CD4-positive, CD25-positive, alpha-beta regulatory T cell (primary cell): ENCODE results near the gene ABCA2. TPM values are rescaled to one million over a fixed set of nuclear protein-coding genes. Genes with fewer than 3 reads are reported as not detected.
A peak's percentile ranks its signal among the peaks of the same experiment; 100 is the strongest.

Experiments used
- ATAC-seq, 2 donors: fragments of 150-1000 bp; cut with Tn5 transposase; one replicate each; pipeline ENCODE4 v1.10.0; 2021; ENCODE audit warnings: low read depth in 2 of 2, moderate number of reproducible peaks in 2 of 2, moderate library complexity in 1 of 2
- DNase-seq, 3 donors: peaks; one replicate each; pipeline versions ENCODE4 v3.0.0 to v3.0.0-alpha.2; 2012 to 2022; ENCODE audit warnings: mixed read lengths in 1 of 3
- H3K27ac ChIP-seq: one replicate; pipeline ENCODE4 v1.7.0; 2013; ENCODE audit warnings: mild to moderate bottlenecking, low read length; ENCODE audit not compliant: insufficient read depth, poor library complexity, severe bottlenecking
- H3K27me3 ChIP-seq: one replicate; pipeline ENCODE4 v1.7.0; 2013; ENCODE audit warnings: low read length; ENCODE audit not compliant: control insufficient read depth, insufficient read depth
- H3K36me3 ChIP-seq: one replicate; pipeline ENCODE4 v1.7.0; 2013; ENCODE audit warnings: mild to moderate bottlenecking, low read length, moderate library complexity; ENCODE audit not compliant: control insufficient read depth, insufficient read depth
- H3K4me1 ChIP-seq: 2 replicates; pipeline ENCODE4 v1.7.0; 2013; ENCODE audit warnings: mild to moderate bottlenecking, low read length; ENCODE audit not compliant: insufficient read depth, control insufficient read depth, poor library complexity, severe bottlenecking
- H3K4me3 ChIP-seq: one replicate; pipeline ENCODE4 v1.7.0; 2013; ENCODE audit warnings: low read depth, mild to moderate bottlenecking, low read length, moderate library complexity
- H3K9me3 ChIP-seq, 2 experiments: 1 replicate in 1 of 2; 2 replicates in 1 of 2; pipeline ENCODE4 v1.7.0; 2013; ENCODE audit warnings: low read length in 2 of 2, mild to moderate bottlenecking in 1 of 2, moderate library complexity in 1 of 2; ENCODE audit not compliant: control insufficient read depth in 2 of 2
- H3K27ac Mint-ChIP-seq, 3 donors: one replicate each; pipeline ENCODE4 v1.8.0; 2020 to 2022; ENCODE audit warnings: mild to moderate bottlenecking in 3 of 3, mixed read lengths in 3 of 3, moderate library complexity in 2 of 3
- H3K27me3 Mint-ChIP-seq: one replicate; pipeline ENCODE4 v1.8.0; 2022; ENCODE audit warnings: mild to moderate bottlenecking, mixed read lengths
- H3K36me3 Mint-ChIP-seq: one replicate; pipeline ENCODE4 v1.8.0; 2020; ENCODE audit warnings: mixed read lengths
- H3K4me1 Mint-ChIP-seq, 4 donors: one replicate each; pipeline ENCODE4 v1.8.0; 2020 to 2022; ENCODE audit warnings: mixed read lengths in 4 of 4, mild to moderate bottlenecking in 1 of 4
- H3K4me3 Mint-ChIP-seq, 4 donors: one replicate each; pipeline ENCODE4 v1.8.0; 2020 to 2022; ENCODE audit warnings: mild to moderate bottlenecking in 4 of 4, mixed read lengths in 4 of 4, moderate library complexity in 3 of 4
- H3K9me3 Mint-ChIP-seq, 7 donors: one replicate each; pipeline ENCODE4 v1.8.0; 2020 to 2022; ENCODE audit warnings: mixed read lengths in 7 of 7, mild to moderate bottlenecking in 3 of 7, moderate library complexity in 2 of 7
- polyA plus RNA-seq, 4 donors: library from polyadenylated mRNA; unstranded; fragments of 300-500 nt; fragmentation: Illumina TruSeq; gene quantifications; one replicate each; pipeline ENCODE4 v1.2.3, GENCODE V29; 2021
- total RNA-seq: library from RNA; stranded (reverse); gene quantifications from one replicate; pipeline ENCODE4 v1.2.3, GENCODE V29; 2022

Gene ABCA2
- total and polyA plus RNA-seq, 5 donors from 2014 or later: 3.8 to 135 (median 4.5) TPM

- no peak for ATAC-seq
- no peak for DNase-seq
- no peaks in the 10 kb centered on the region for H3K9me3 ChIP-seq
- peaks cover 0 to 12% (median 6%) of the 10 kb centered on the region in 4 donors for H3K4me1 Mint-ChIP-seq
- H3K9me3 Mint-ChIP-seq: no peaks in the 10 kb centered on the region
- no peaks in the 10 kb centered on the region for H3K36me3 ChIP-seq
- H3K4me3 Mint-ChIP-seq: no peak overlapping the region
- H3K4me3 ChIP-seq: no peak overlapping the region
- H3K27me3 ChIP-seq: no peaks in the 10 kb centered on the region
- peaks cover 18% of the 10 kb centered on the region for H3K4me1 ChIP-seq
- no peak overlapping the region for H3K27ac ChIP-seq
- peaks cover under 1% of the 10 kb centered on the region for H3K27me3 Mint-ChIP-seq
- H3K36me3 Mint-ChIP-seq: no peaks in the 10 kb centered on the region
- no peak overlapping the region for H3K27ac Mint-ChIP-seq
Observed at GRCh38 chr9:137038916-137039315, 10.9 kb upstream of the ABCA2 start.

- DNase-seq (no peak), ATAC-seq (no peak)
- peaks cover 0 to 24% (median 12%) of the 10 kb centered on the region in 4 donors for H3K4me1 Mint-ChIP-seq
- no peaks in the 10 kb centered on the region for H3K9me3 Mint-ChIP-seq
- no peak overlapping the region for H3K27ac Mint-ChIP-seq
- H3K4me1 ChIP-seq: peaks cover 27% of the 10 kb centered on the region
- no peak overlapping the region for H3K27ac ChIP-seq
- H3K27me3 ChIP-seq: no peaks in the 10 kb centered on the region
- H3K9me3 ChIP-seq: no peaks in the 10 kb centered on the region
- peak overlapping the region in 1 of 4 donors; percentile 69 for H3K4me3 Mint-ChIP-seq
- no peaks in the 10 kb centered on the region for H3K27me3 Mint-ChIP-seq
- H3K36me3 Mint-ChIP-seq: no peaks in the 10 kb centered on the region
- no peaks in the 10 kb centered on the region for H3K36me3 ChIP-seq
- H3K4me3 ChIP-seq: no peak overlapping the region
Observed at GRCh38 chr9:137037483-137037882, 9.4 kb upstream of the ABCA2 start.

GRCh38 chr9:137037035-137037434, 9.0 kb upstream of the ABCA2 start:
- ATAC-seq (no peak), DNase-seq (no peak)
- H3K27ac ChIP-seq: no peak overlapping the region
- peaks cover 0 to 25% (median 13%) of the 10 kb centered on the region in 4 donors for H3K4me1 Mint-ChIP-seq
- H3K4me1 ChIP-seq: peaks cover 32% of the 10 kb centered on the region
- H3K9me3 ChIP-seq: no peaks in the 10 kb centered on the region
- no peak overlapping the region for H3K4me3 Mint-ChIP-seq
- H3K9me3 Mint-ChIP-seq: no peaks in the 10 kb centered on the region
- no peaks in the 10 kb centered on the region for H3K27me3 Mint-ChIP-seq
- no peak overlapping the region for H3K27ac Mint-ChIP-seq
- H3K27me3 ChIP-seq: no peaks in the 10 kb centered on the region
- H3K4me3 ChIP-seq: no peak overlapping the region
- H3K36me3 Mint-ChIP-seq: no peaks in the 10 kb centered on the region
- H3K36me3 ChIP-seq: no peaks in the 10 kb centered on the region

GRCh38 chr9:137035937-137036336, 7.9 kb upstream of the ABCA2 start:
- Histone ChIP-seq H3K4me3 (no peak overlapping the region), H3K27me3 (no peaks in the 10 kb centered on the region), H3K4me1 (peaks cover 43% of the 10 kb centered on the region), H3K27ac (no peak overlapping the region), H3K9me3 (no peaks in the 10 kb centered on the region), H3K36me3 (no peaks in the 10 kb centered on the region)
- no peak for ATAC-seq
- Mint-ChIP-seq H3K27me3 (no peaks in the 10 kb centered on the region), H3K4me1 (peaks cover 0 to 31% (median 16%) of the 10 kb centered on the region in 4 donors), H3K9me3 (no peaks in the 10 kb centered on the region), H3K36me3 (no peaks in the 10 kb centered on the region), H3K27ac (no peak overlapping the region), H3K4me3 (no peak overlapping the region)
- DNase-seq: no peak

- Mint-ChIP-seq H3K27me3 (no peaks in the 10 kb centered on the region), H3K4me3 (peak overlapping the region in 2 of 4 donors; percentile 91 to 94), H3K4me1 (peaks cover 0 to 36% (median 19%) of the 10 kb centered on the region in 4 donors), H3K36me3 (no peaks in the 10 kb centered on the region), H3K27ac (peak overlapping the region in 2 of 3 donors; percentile 35 to 79), H3K9me3 (no peaks in the 10 kb centered on the region)
- Histone ChIP-seq H3K27me3 (no peaks in the 10 kb centered on the region), H3K4me3 (no peak overlapping the region), H3K4me1 (peaks cover 48% of the 10 kb centered on the region), H3K36me3 (no peaks in the 10 kb centered on the region), H3K9me3 (no peaks in the 10 kb centered on the region), H3K27ac (no peak overlapping the region)
- no peak for DNase-seq
- ATAC-seq: no peak
Observed at GRCh38 chr9:137035507-137035834, 7.4 kb upstream of the ABCA2 start.

GRCh38 chr9:137034709-137035506, 6.9 kb upstream of the ABCA2 start:
- H3K4me3 ChIP-seq: peak overlapping the region; percentile 37

GRCh38 chr9:137034039-137034708, 6.1 kb upstream of the ABCA2 start:
- H3K4me1 Mint-ChIP-seq: peaks cover 0 to 45% (median 23%) of the 10 kb centered on the region in 4 donors
- peaks cover 61% of the 10 kb centered on the region for H3K4me1 ChIP-seq

More at GRCh38 chr9:137034709-137035506, 6.9 kb upstream of the ABCA2 start:
- Histone ChIP-seq H3K36me3 (no peaks in the 10 kb centered on the region), H3K4me1 (peaks cover 53% of the 10 kb centered on the region), H3K27ac (peak overlapping the region; percentile 82), H3K9me3 (no peaks in the 10 kb centered on the region), H3K27me3 (no peaks in the 10 kb centered on the region)
- Mint-ChIP-seq H3K9me3 (no peaks in the 10 kb centered on the region), H3K36me3 (no peaks in the 10 kb centered on the region), H3K27ac (peak overlapping the region in 2 of 3 donors; percentile 35 to 94), H3K27me3 (no peaks in the 10 kb centered on the region), H3K4me3 (peak overlapping the region; percentile 78 to 94 (median 86)), H3K4me1 (peaks cover 0 to 38% (median 20%) of the 10 kb centered on the region in 4 donors)
- ATAC-seq (peak; percentile 80 to 86), DNase-seq (peak; percentile 79 to 95 (median 86))

More at GRCh38 chr9:137034039-137034708, 6.1 kb upstream of the ABCA2 start:
- Mint-ChIP-seq H3K4me3 (peak overlapping the region; percentile 81 to 97 (median 88)), H3K27me3 (no peaks in the 10 kb centered on the region), H3K36me3 (no peaks in the 10 kb centered on the region), H3K27ac (peak overlapping the region in 1 of 3 donors; percentile 94), H3K9me3 (no peaks in the 10 kb centered on the region)
- Histone ChIP-seq H3K9me3 (no peaks in the 10 kb centered on the region), H3K27me3 (no peaks in the 10 kb centered on the region), H3K27ac (peak overlapping the region; percentile 82), H3K36me3 (no peaks in the 10 kb centered on the region), H3K4me3 (no peak overlapping the region)
- ATAC-seq (no peak), DNase-seq (no peak)
